Stimulated activated CD4-positive, alpha-beta T cell treated with anti-CD3 and anti-CD28 coated beads, Interleukin-12 subunit alpha, Interleukin-12 subunit beta, amount 100 ng/mL, for 48 hours (primary cell): ENCODE measurements around the gene KDM2B.
"Not testable (repeated sequence)": the region's sequence is repeated elsewhere in the genome, so short reads cannot be mapped to it uniquely, and the experiment has no call there.

ENCODE experiments used
- DNase-seq, 3 donors: peaks; one replicate each; pipeline ENCODE4 v3.0.0-alpha.2; 2020; ENCODE audit warnings: low read depth in 2 of 3, low spot score in 1 of 3

KDM2B gene

GRCh38 chr12:121507984-121508383 lies 72.8 kb downstream of the KDM2B start:
- DNase-seq: no peak

DNA sequence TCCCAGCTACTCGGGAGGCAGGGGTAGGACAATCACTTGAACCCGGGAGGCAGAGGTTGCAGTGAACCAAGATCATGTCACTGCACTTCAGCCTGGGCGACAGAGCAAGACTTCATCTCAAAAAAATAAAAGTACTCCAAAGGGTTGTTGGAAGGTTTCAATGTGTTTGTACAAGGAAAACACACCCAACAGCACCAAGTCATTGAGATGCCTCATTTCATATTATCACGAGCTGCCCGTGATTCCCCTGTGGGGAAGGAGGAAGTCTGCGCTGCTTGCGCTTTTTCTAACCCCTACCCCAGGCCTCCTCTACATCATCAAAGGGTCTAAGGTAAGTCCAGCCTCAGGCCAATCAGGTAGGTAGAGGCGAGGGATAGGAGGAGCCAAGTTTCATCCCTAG lies 73.6 kb downstream of the KDM2B start:
- DNase-seq: no peak

GRCh38 chr12:121505513-121505912 lies 75.3 kb downstream of the KDM2B start:
- no peak for DNase-seq

GRCh38 chr12:121504505-121504904 lies 76.3 kb downstream of the KDM2B start:
- DNase-seq: no peak

DNA sequence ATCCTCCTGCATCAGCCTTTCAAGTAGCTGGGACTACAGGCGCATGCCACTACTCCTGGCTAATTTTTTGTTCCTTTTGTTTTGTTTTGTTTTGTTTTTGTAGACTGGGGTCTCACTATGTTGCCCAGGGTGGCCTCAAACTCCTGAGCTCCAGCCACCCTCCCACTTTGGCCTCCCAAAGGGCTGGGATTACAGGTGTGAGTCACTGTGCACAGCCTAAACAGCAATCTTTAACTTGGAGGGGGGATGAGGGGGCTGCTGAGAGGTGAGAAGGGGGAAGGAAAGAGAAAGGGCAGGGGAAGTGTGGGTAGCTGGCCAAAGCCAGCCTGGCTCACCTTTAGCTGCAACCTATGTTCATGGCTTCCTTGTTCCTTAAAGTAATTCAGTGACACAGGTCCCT lies 77.4 kb downstream of the KDM2B start:
- no peak for DNase-seq

GRCh38 chr12:121501946-121502345 lies 78.9 kb downstream of the KDM2B start:
- DNase-seq: no peak

GRCh38 chr12:121499929-121500793 lies 80.7 kb downstream of the KDM2B start:
- DNase-seq: peak; percentile 40 to 68 (median 61)

DNA sequence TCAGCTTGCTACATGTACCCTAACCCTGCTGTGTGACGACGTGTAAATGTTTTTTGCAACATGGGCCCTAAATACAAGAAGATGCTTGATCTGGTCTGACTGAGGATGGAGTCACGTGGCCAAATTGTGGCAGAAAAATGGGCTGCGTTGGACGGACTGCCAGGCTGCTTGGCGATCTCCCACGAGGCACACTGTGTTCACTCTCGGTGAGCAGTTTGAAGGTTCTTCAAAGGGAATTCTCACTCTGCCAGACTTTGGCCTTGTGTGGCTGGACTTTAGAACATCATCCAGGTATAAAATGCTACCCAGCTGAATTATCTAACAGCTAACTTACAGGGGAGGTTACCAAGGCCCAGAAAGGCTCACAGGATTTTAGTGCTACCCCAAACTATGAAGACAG lies 85.1 kb downstream of the KDM2B start:
- DNase-seq: no peak

GRCh38 chr12:121494093-121494787 lies 86.6 kb downstream of the KDM2B start:
- DNase-seq: peak; percentile 25 to 53 (median 43)

GRCh38 chr12:121490401-121491281 lies 90.2 kb downstream of the KDM2B start:
- no peak for DNase-seq

GRCh38 chr12:121489874-121490273 lies 90.9 kb downstream of the KDM2B start:
- DNase-seq: no peak

- DNase-seq: no peak
Measured at GRCh38 chr12:121484967-121485366, 95.9 kb downstream of the KDM2B start.

GRCh38 chr12:121484564-121484963 lies 96.3 kb downstream of the KDM2B start:
- not testable (repeated sequence) for DNase-seq

- no peak for DNase-seq
Measured at GRCh38 chr12:121483949-121484348, 96.9 kb downstream of the KDM2B start.

- no peak for DNase-seq
Measured at GRCh38 chr12:121476477-121476876, 104.3 kb downstream of the KDM2B start.

DNA sequence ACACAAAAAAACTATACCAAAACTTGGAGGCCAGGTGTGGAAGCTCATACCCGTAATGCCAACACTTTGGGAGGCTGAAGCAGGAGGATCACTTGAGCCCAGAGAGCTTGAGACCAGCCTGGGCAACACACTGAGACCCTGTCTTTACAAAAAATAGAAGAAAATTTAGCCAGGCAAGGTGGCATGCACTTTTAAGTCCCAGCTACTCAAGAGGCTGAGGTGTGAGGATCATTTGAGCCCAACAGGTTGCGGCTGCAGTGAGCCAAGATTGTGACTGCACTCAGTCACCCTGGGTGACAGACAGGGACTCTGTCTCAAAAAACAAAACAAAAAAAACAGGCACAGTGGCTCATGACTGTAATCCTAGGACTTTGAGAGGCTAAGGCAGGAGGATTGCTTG lies 105.5 kb downstream of the KDM2B start:
- no peak for DNase-seq

- no peak for DNase-seq
Measured at GRCh38 chr12:121472150-121472905, 108.5 kb downstream of the KDM2B start.

DNA sequence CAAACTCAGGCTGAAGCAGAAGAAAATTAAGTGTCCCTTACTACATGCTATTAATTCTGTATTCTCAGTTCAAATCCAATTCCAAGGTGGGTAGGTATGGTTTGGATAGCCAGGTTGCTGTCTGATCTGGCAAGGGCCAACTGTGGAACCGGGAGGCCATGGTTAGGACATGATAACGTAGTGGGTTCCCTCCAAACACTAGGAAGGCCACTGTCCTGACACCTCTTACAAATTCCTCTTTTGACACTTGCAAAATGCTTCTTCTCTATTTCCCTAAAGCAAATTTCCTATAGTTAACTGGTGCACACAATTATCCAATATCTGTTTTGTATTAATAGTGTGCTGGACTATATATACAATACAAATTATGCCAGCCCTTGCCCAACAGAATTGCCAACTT lies 110.1 kb downstream of the KDM2B start:
- no peak for DNase-seq

- no peak for DNase-seq
Measured at GRCh38 chr12:121468499-121468801, 112.4 kb downstream of the KDM2B start.

GRCh38 chr12:121467638-121468498 lies 113.0 kb downstream of the KDM2B start:
- no peak for DNase-seq
